Stomach (tissue), 9 donors: ENCODE results near the gene GTPBP2. TPM values are rescaled to one million over a fixed set of nuclear protein-coding genes. Genes with fewer than 3 reads are reported as not detected.

Experiments used
- DNase-seq, 2 donors: peaks; one replicate each; pipeline versions ENCODE4 v3.0.0 to v3.0.0-alpha.2; 2013 to 2019
- H3K27ac ChIP-seq, 5 donors: fragments of 200-600 bp in 4 of 5; sonication (generic) in 4 of 5; one replicate each; pipeline ENCODE4 v1.5.1; 2013 to 2019; ENCODE audit warnings: mild to moderate bottlenecking in 1 of 5, moderate library complexity in 1 of 5
- H3K27me3 ChIP-seq, 3 donors: fragments of 200-600 bp; sonication (generic); one replicate each; pipeline ENCODE4 v1.5.1; 2017 to 2019; ENCODE audit warnings: mixed run types in 1 of 3
- H3K36me3 ChIP-seq, 4 donors: fragments of 200-600 bp; sonication (generic); 1 replicate in 3 of 4; 2 replicates in 1 of 4; pipeline ENCODE4 v1.5.1; 2016 to 2019
- H3K4me1 ChIP-seq, 4 donors: fragments of 200-600 bp; sonication (generic); one replicate each; pipeline ENCODE4 v1.5.1; 2016 to 2019
- H3K4me3 ChIP-seq, 4 donors: fragments of 200-600 bp; sonication (generic) in 3 of 4; one replicate each; pipeline ENCODE4 v1.5.1; 2016 to 2019; ENCODE audit warnings: mild to moderate bottlenecking in 1 of 4
- H3K9me3 ChIP-seq, 4 donors: fragments of 200-600 bp; sonication (generic); one replicate each; pipeline ENCODE4 v1.5.1; 2016 to 2019
- CTCF ChIP-seq, 7 experiments: fragments of 450-650 bp in 4 of 7; fragments of 200-600 bp in 3 of 7; sonication (generic) in 3 of 7; IDR thresholded peaks; one replicate each; pipeline ENCODE4 v1.5.1; 2016 to 2019; ENCODE audit warnings: antibody characterized with exemption in 7 of 7, control low read depth in 2 of 7, mild to moderate bottlenecking in 1 of 7
- EP300 ChIP-seq: sonication (generic); formaldehyde crosslinking; IDR thresholded peaks from one replicate; pipeline ENCODE4 v1.6.1; 2017; ENCODE audit warnings: antibody characterized with exemption
- POLR2A ChIP-seq, 4 donors: fragments of 450-650 bp; IDR thresholded peaks; one replicate each; pipeline ENCODE4 v1.6.1; 2016; ENCODE audit warnings: antibody characterized with exemption in 4 of 4, control low read depth in 2 of 4, mild to moderate bottlenecking in 1 of 4, moderate library complexity in 1 of 4
- POLR2AphosphoS5 ChIP-seq, 3 donors: sonication (generic); formaldehyde crosslinking; IDR thresholded peaks; one replicate each; pipeline ENCODE4 v1.6.1; 2016; ENCODE audit warnings: antibody characterized with exemption in 3 of 3
- WGBS, 5 donors: extraction: QIAGEN DNeasy Blood & Tissue Kit in 3 of 5; methylation state at CpG; one replicate each; pipeline versions ENCODE4 v1.1.5 to v1.1.7; 2013 to 2018; 5-methylcytosine and 5-hydroxymethylcytosine counted together
- intact Hi-C: fragments of 100-400 bp; cut with DNase I; formaldehyde crosslinking; loops from one replicate; pipeline ENCODE4 v1.15.1; 2023; ENCODE audit warnings: low total_unique reads
- polyA plus RNA-seq, 3 donors: library from polyadenylated mRNA; stranded (reverse); fragments of 200-250 nt; gene quantifications; one replicate each; pipeline ENCODE4 v1.2.3, GENCODE V29; 2013
- total RNA-seq, 5 donors: library from RNA; depleted of rRNA; stranded (reverse); fragments of >200 nt; gene quantifications; one replicate each; pipeline versions ENCODE4 v1.1.0 to v1.2.3, GENCODE V29; 2014 to 2016
- donor health status: healthy with polysubstance abuse.
- donor health status: Bipolar disorder and iron deficiency.
- donor health status: healthy.

Gene GTPBP2
- total and polyA plus RNA-seq, 8 donors = 26.3 to 83.8 (median 45.4) TPM

GRCh38 chr6:43668151-43669028 is 39.3 kb upstream of the GTPBP2 start:
- Histone ChIP-seq H3K4me1 (peaks cover 42 to 64% (median 55%) of the 10 kb centered on the region in 4 donors), H3K36me3 (peaks cover 16 to 33% (median 32%) of the 10 kb centered on the region in 4 donors), H3K27ac (peak overlapping the region; percentile 39 to 74 (median 53)), H3K9me3 (no peaks in the 10 kb centered on the region), H3K4me3 (no peak overlapping the region), H3K27me3 (no peaks in the 10 kb centered on the region)
- TF ChIP-seq CTCF (IDR thresholded peaks at IDR 0.05) (peak in 5 of 7 experiments; percentile 35 to 59 (median 49)), POLR2A (IDR thresholded peaks at IDR 0.05) (no peak), POLR2AphosphoS5 (IDR thresholded peaks at IDR 0.05) (peak in 1 of 3 donors; percentile 57)
- intact Hi-C loops = loop anchor here (5.0 to 10.0 kb wide), 2 partner anchors 96 to 409 kb away; no protein-coding TSS in a partner anchor
- peak; percentile 69 to 94 for DNase-seq
- 12 to 28% (median 17%) methylated on average over 13 to 17 of the region's 17 CpGs for WGBS, 5 donors

GRCh38 chr6:43667245-43668150 is 38.4 kb upstream of the GTPBP2 start:
- Histone ChIP-seq H3K9me3 (no peaks in the 10 kb centered on the region), H3K4me1 (peaks cover 39 to 55% (median 50%) of the 10 kb centered on the region in 4 donors), H3K4me3 (no peak overlapping the region), H3K36me3 (peaks cover 13 to 24% (median 23%) of the 10 kb centered on the region in 4 donors), H3K27ac (peak overlapping the region; percentile 39 to 74 (median 53)), H3K27me3 (no peaks in the 10 kb centered on the region)
- TF ChIP-seq POLR2AphosphoS5 (IDR thresholded peaks at IDR 0.05) (peak; percentile 4 to 71 (median 33)), CTCF (IDR thresholded peaks at IDR 0.05) (peak in 6 of 7 experiments; percentile 25 to 99 (median 96)), POLR2A (IDR thresholded peaks at IDR 0.05) (no peak), EP300 (no peak)
- peak; percentile 92 to 95 for DNase-seq
- 10 to 20% (median 13%) methylated on average over 8 to 16 of the region's 16 CpGs for WGBS, 5 donors
- intact Hi-C loops = loop anchor here (5.0 to 10.0 kb wide), 2 partner anchors 97 to 410 kb away; no protein-coding TSS in a partner anchor

DNA sequence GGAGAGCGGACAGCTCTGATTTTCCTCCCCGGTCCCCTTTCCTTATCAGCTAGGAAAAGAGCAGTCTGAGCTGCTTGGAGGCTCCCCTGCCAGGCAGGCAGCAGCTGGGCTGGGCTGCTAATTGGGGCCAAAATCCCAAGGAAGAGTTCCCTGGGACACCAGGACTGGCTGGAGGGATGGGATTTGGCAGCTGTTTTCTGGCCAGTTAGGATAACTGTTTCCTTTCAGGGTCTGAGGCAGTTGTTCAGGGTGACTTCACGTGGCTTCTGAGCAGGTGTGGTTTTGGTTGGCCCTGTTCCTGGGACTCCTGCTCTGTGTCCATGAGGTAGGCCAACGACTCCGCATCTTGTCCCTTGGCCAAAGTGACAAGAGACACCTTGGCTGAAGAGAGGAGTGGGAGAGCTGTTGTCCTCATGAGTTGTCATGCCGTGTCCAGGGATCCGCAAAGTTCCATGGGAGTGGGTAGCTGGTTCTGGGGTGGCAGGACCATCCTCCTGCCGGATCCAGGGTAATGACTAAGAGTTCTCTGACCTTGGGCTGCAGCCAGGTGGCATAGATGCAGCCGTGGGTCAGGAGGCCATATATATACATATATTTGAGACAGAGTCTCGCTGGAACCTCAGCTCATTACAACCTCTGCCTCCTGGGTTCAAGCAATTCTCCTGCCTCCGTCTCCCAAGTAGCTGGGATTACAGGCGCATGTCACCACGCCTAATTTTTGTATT is 37.3 kb upstream of the GTPBP2 start:
- 52 to 64% (median 60%) methylated on average over 13 of the region's 13 CpGs for WGBS, 5 donors
- no peak overlapping the region for H3K4me3 ChIP-seq

More for the DNA sequence above, 37.3 kb upstream of the GTPBP2 start:
- DNase-seq = no peak
- intact Hi-C loops = loop anchor here (5.0 to 10.0 kb wide), 2 partner anchors 98 to 411 kb away; no protein-coding TSS in a partner anchor
- no peak for TF ChIP-seq POLR2A (IDR thresholded peaks at IDR 0.05)
- TF ChIP-seq POLR2AphosphoS5 (IDR thresholded peaks at IDR 0.05) = no peak
- TF ChIP-seq EP300 = no peak
- no peak for TF ChIP-seq CTCF (IDR thresholded peaks at IDR 0.05)
- Histone ChIP-seq H3K4me1 (peaks cover 29 to 44% (median 39%) of the 10 kb centered on the region in 4 donors), H3K27ac (no peak overlapping the region), H3K36me3 (peaks cover 4 to 13% (median 13%) of the 10 kb centered on the region in 4 donors), H3K9me3 (no peaks in the 10 kb centered on the region), H3K27me3 (no peaks in the 10 kb centered on the region)
